G401 (cell line): ENCODE data around the gene PPP1R37. TPM values are rescaled to one million over a fixed set of nuclear protein-coding genes. Genes with fewer than 3 reads are reported as not detected.
A peak's percentile ranks its signal among the peaks of the same experiment; 100 is the strongest.

ENCODE experiments used
- DNase-seq: peaks from one replicate; pipeline ENCODE4 v3.0.0-alpha.2; 2015; ENCODE audit warnings: low spot score
- in situ Hi-C: cut with HindIII; loops from 2 replicates; pipeline ENCODE4 v1.10.0; 2016; ENCODE audit warnings: low sequenced_read_pairs, mixed read lengths
- total RNA-seq: library from RNA; depleted of rRNA; stranded (reverse); fragments of >200 nt; shearing (Covaris generic); gene quantifications from 2 replicates; pipeline ENCODE4 v1.2.3, GENCODE V29; 2014; rRNA removed

Gene PPP1R37
- 28.6 and 42.6 TPM in 2 replicates for total RNA-seq

DNA sequence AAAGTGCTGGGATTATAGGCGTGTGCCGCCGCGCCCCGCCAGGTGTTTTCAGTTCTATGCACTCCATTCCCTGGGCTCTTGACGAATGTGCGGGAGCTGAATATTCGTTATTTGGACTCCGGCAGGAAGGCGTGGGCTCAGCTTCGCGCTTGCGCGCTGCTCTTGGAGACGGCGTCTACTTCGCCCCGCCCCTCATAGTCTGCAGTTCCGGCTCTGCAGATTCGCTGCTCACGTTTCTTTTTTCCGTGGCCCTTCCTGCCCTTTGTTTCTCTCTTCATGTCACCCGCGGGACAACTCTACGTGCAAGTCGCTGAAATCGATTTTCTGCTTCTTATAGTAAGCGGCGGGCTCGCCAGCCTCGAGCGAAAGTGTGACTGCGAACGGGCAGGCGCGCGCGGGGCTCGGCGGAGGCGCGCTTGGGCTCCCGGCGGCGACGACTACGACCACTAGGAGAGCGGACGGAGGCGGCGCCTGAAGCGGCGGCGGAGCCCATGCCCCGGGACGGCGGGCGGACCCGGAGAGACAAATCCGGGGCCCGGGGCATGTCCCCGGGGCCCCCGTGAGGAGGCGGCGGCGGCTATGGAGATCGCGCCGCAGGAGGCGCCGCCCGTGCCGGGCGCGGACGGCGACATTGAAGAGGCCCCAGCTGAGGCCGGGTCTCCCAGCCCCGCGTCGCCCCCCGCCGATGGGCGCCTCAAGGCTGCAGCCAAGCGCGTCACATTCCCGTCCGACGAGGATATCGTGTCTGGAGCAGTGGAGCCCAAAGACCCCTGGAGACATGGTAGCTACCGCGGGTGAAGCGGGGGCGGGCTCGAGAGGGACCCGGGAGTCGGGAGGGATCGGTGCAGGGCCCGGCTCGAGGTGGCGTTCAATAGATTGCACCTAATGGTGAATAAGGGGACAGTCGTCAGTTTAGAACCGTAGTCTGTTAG is at the start of gene PPP1R37:
Gene PPP1R37, plus strand, starts transcription at position 433 of the 932 bp plus-strand sequence. Its CDS starts 147 bp downstream, at position 580.
- in situ Hi-C loops = no loop called here
- peak; percentile 96 for DNase-seq

- in situ Hi-C loops = no loop called here
- peak; percentile 15 for DNase-seq
These were observed 47.2 kb upstream of the PPP1R37 start for GRCh38 chr19:45045671-45046353.

- DNase-seq = no peak
- in situ Hi-C loops = no loop called here
These were observed 46.6 kb upstream of the PPP1R37 start for GRCh38 chr19:45046355-45046754.

DNA sequence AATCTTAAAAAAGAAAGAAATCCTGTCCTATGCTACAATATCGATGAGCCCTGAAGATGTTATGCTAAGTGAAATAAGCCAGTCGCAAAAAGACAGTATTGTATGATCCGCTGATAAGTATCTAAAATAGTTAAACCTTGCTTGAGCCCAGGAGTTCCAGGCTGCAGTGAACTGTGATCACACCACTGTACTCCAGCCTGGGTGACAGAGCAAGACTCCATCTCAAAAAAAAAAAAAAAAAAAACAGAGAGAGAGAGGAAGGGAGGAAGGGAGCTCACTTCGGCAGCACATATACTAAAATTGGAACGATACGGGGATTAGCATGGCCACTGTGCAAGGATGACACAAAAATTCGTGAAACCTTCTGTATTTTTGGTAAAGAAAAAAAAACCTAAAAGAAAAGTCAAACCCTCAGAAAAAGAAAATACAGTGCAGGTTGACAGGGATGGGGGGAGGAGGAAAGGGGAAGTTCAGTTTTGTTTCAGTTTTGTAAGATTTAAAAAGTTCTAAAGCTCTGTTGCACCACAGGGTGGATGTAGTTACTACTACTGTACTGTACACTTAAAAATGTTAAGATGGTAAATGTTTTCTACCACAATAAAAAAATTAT is 45.7 kb upstream of the PPP1R37 start:
- no peak for DNase-seq
- in situ Hi-C loops = no loop called here

GRCh38 chr19:45049073-45049736 is 43.8 kb upstream of the PPP1R37 start:
- in situ Hi-C loops = no loop called here
- DNase-seq = peak; percentile 26

- DNase-seq = no peak
- in situ Hi-C loops = no loop called here
These were observed 42.9 kb upstream of the PPP1R37 start for GRCh38 chr19:45050036-45050435.

- in situ Hi-C loops = no loop called here
- DNase-seq = no peak
These were observed 40.9 kb upstream of the PPP1R37 start for GRCh38 chr19:45051929-45052579.

GRCh38 chr19:45056831-45057230 is 36.1 kb upstream of the PPP1R37 start:
- in situ Hi-C loops = no loop called here
- DNase-seq = no peak

DNA sequence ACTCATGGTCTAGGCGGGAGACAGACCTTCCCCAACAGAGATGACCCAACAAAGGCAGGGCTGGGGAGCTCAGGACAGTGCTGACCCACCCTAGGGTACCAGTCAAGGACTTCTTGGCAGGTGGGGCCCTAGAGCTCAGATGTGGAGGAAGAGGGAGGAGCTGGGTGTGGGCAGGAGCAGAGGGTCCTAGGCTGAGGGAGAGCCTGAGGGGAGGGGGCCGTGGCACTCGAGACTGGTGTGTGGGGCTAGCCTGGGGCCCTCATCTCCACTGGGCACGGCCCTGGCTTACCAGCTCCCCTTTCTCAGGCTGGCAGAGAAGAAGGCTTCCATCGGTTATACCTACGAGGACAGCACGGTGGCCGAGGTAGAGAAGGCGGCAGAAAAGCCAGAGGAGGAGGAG is 35.5 kb upstream of the PPP1R37 start:
- in situ Hi-C loops = no loop called here
- DNase-seq = no peak

DNA sequence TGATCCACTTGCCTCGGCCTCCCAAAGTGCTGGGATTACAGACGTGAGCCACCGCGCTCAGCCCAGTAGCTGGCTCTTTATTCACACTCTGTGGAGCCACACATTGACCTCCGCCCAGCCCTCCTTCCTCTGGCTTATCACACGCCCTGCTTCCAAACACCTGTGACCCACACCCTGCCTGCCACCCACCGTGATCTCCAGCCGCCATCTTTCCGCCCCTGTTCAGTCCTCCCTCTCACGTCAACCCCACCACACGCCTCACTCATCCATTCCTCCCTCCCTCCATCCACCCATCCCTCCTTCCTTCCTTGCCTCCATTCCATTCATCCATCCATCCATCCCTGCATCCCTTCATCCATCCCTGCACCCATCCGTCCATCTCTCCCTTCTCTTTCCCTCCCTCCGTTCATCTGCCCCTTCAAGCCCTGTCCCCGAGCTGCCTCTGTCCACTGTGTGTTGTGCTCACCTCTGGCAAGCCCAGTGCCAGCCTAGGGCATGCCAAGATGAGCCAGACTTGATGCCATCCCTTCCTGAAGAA is 34.3 kb upstream of the PPP1R37 start:
- in situ Hi-C loops = no loop called here
- no peak for DNase-seq

- peak; percentile 61 for DNase-seq
- in situ Hi-C loops = no loop called here
These were observed 33.6 kb upstream of the PPP1R37 start for GRCh38 chr19:45059258-45059965.

- no peak for DNase-seq
- in situ Hi-C loops = no loop called here
These were observed 31.0 kb upstream of the PPP1R37 start for GRCh38 chr19:45061965-45062364.

DNA sequence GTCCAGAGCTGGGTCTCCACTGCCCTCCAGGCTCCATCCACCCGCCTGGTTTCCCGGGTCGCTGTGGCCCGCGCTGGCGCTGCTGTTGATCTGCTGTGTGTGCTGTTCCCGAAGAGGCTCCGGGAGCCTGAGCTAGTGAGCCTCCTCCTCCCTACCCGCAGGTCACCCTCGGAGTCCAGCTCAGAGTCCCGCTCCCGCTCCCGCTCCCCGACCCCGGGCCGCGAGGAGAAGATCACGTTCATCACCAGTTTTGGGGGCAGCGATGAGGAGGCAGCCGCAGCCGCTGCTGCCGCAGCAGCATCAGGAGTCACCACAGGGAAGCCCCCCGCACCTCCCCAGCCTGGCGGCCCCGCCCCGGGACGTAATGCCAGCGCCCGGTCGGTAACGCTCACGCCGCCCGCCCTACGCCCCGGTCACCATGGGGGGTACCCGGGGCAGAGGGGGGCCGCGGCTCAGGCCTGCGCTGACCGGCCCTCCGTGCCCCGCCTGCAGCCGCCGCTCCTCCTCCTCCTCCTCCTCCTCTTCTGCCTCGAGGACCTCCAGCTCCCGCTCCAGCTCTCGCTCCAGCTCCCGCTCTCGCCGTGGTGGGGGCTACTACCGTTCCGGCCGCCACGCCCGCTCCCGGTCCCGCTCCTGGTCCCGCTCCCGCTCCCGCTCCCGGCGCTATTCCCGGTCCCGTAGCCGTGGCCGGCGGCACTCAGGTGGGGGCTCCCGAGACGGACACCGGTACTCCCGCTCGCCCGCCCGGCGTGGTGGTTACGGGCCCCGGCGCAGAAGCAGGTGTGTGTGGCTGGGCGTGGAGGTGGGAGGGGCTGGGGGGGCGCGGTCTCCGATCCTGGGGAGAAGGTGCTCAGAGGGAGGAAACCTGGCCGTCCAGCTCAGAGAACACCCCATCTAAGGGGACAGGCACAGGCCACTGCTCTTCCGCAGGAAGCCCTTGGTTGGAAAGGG is 28.9 kb upstream of the PPP1R37 start:
- no peak for DNase-seq
- in situ Hi-C loops = no loop called here

DNA sequence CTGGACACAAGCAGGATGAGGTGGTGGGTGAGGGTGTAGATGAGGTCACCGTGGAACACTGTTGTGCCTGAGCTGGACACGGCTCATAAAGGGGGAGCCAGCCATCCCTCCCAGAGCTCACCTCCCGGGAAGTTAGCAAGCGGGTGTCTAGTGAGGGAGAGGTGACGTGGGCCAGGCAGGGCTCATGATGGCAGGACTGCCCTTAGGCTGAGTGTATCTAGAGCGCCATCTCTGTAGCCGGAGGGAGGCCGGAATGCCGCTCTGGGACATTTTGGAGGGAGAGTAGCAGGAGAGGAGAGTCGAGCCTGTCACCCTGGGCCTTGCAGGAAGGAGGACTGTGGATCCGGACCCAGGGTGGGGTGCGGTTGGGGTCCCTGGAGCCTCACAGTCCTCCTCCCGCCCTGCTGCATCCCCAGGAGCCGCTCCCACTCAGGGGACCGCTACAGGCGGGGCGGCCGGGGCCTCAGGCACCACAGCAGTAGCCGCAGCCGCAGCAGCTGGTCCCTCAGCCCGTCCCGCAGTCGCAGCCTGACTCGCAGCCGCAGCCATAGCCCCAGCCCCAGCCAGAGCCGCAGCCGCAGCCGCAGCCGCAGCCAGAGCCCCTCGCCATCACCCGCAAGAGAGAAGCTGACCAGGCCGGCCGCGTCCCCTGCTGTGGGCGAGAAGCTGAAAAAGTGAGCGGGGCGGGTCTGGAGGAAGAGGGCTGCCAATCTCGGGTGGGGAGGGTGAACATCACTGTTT is 25.9 kb upstream of the PPP1R37 start:
- in situ Hi-C loops = no loop called here
- DNase-seq = no peak

DNA sequence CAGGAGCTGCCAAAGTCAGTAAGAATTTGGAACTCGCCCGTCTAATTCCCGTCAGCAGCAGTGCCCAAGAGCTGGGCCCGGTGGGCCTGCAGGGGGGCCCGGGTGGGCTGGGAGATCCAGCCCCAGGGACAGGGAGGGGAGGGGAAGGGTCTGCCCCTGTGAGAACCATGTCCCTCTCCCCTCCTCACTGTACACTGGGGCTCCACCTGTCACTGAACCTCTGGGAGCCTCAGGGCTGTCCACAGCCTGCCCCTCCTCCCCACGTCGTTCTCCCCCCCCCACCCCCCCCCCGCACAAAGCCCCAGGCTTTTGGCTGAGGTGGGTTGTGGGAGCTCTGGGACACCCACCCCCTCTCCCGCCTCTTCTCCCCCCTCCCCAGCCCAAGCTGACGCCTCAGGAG is 24.9 kb upstream of the PPP1R37 start:
- in situ Hi-C loops = no loop called here
- DNase-seq = no peak

- in situ Hi-C loops = no loop called here
- DNase-seq = peak; percentile 66
These were observed 23.9 kb upstream of the PPP1R37 start for GRCh38 chr19:45069056-45069455.
